B cell (primary cell): ENCODE measurements around the gene ADCY7. TPM values are rescaled to one million over a fixed set of nuclear protein-coding genes. Genes with fewer than 3 reads are reported as not detected.

Experiments used
- ATAC-seq: fragments of 200-7000 bp; cut with Tn5 transposase; one replicate; pipeline ENCODE4 v1.10.0; 2021; ENCODE audit warnings: low read depth, mild to moderate bottlenecking, moderate number of reproducible peaks, moderate library complexity
- CTCF ChIA-PET: fragments of 350-600 bp; sonication (Branson Sonifier 250); formaldehyde crosslinking; loops from one replicate; lab custom pipeline; 2021; ENCODE audit warnings: antibody characterized with exemption, inconsistent platforms; lab: Charles Lee
- POLR2A ChIA-PET: fragments of 350-600 bp; sonication (Branson Sonifier 250); formaldehyde crosslinking; loops from one replicate; lab custom pipeline; 2021; ENCODE audit warnings: antibody characterized with exemption; lab: Charles Lee
- DNase-seq: peaks from one replicate; pipeline ENCODE4 v3.0.0; 2013
- H2AFZ ChIP-seq: 2 replicates; pipeline ENCODE4 v1.6.1; 2012; ENCODE audit warnings: mild to moderate bottlenecking, low read depth, low read length; ENCODE audit not compliant: insufficient read depth, poor library complexity, severe bottlenecking
- H3K27ac ChIP-seq, 2 donors: 1 replicate in 1 of 2; 2 replicates in 1 of 2; pipeline ENCODE4 v1.5.1; 2012 to 2013; ENCODE audit warnings: low read length in 2 of 2, mild to moderate bottlenecking in 2 of 2, moderate library complexity in 1 of 2
- H3K27me3 ChIP-seq, 4 experiments: fragments of 200-600 bp in 1 of 4; sonication (generic) in 1 of 4; replicated peaks in 1 of 4; 1 replicate in 2 of 4; 2 replicates in 2 of 4; pipeline versions ENCODE4 v1.6.1 to v1.7.0; 2013 to 2016; ENCODE audit warnings: low read length in 3 of 4, mild to moderate bottlenecking in 2 of 4, mixed read lengths in 1 of 4, moderate library complexity in 1 of 4; ENCODE audit not compliant: insufficient read depth in 4 of 4, control insufficient read depth in 3 of 4; ENCODE audit errors: control extremely low read depth in 1 of 4
- H3K36me3 ChIP-seq, 2 experiments: replicated peaks in 1 of 2; 1 replicate in 1 of 2; 2 replicates in 1 of 2; pipeline versions ENCODE4 v1.6.1 to v1.7.1; 2013; ENCODE audit warnings: low read length in 1 of 2; ENCODE audit not compliant: insufficient read depth in 2 of 2, control insufficient read depth in 1 of 2; ENCODE audit errors: control extremely low read depth in 1 of 2, extremely low read depth in 1 of 2
- H3K4me1 ChIP-seq, 2 donors: fragments of 200-600 bp in 1 of 2; sonication (generic) in 1 of 2; 1 replicate in 1 of 2; 2 replicates in 1 of 2; pipeline versions ENCODE4 v1.5.1 to v1.6.1; 2013 to 2017; ENCODE audit warnings: low read length in 2 of 2; ENCODE audit not compliant: control insufficient read depth in 2 of 2, insufficient read depth in 2 of 2
- H3K4me2 ChIP-seq: replicated peaks from 2 replicates; pipeline ENCODE3; 2012; ENCODE audit warnings: mild to moderate bottlenecking, low read depth, low read length; ENCODE audit not compliant: poor library complexity, severe bottlenecking
- H3K4me3 ChIP-seq, 5 experiments: fragments of 200-600 bp in 1 of 5; sonication (generic) in 1 of 5; 1 replicate in 3 of 5; 2 replicates in 2 of 5; pipeline versions ENCODE4 v1.5.1 to v1.7.0; 2011 to 2016; ENCODE audit warnings: low read length in 4 of 5, mild to moderate bottlenecking in 4 of 5, low read depth in 2 of 5, control low read depth in 1 of 5, moderate library complexity in 1 of 5; ENCODE audit not compliant: insufficient read depth in 1 of 5; ENCODE audit errors: control extremely low read depth in 1 of 5, extremely low read depth in 1 of 5
- H3K79me2 ChIP-seq: fragments of 200-600 bp; sonication (generic); one replicate; pipeline ENCODE4 v1.6.0; 2016; ENCODE audit warnings: low read length; ENCODE audit not compliant: control insufficient read depth, insufficient read depth
- H3K9ac ChIP-seq: fragments of 200-600 bp; sonication (generic); 2 replicates; pipeline ENCODE4 v1.6.1; 2017; ENCODE audit warnings: mild to moderate bottlenecking, low read length, moderate library complexity
- H3K9me3 ChIP-seq, 3 donors: one replicate each; pipeline versions ENCODE4 v1.6.1 to v1.7.1; 2013; ENCODE audit warnings: low read length in 2 of 3; ENCODE audit not compliant: control insufficient read depth in 2 of 3, insufficient read depth in 1 of 3; ENCODE audit errors: control extremely low read depth in 1 of 3
- H4K20me1 ChIP-seq: 2 replicates; pipeline ENCODE4 v1.6.0; 2012; ENCODE audit warnings: mild to moderate bottlenecking, low read length; ENCODE audit not compliant: insufficient read depth, control insufficient read depth, poor library complexity, severe bottlenecking
- H3K27ac Mint-ChIP-seq: one replicate; pipeline ENCODE4 v1.8.0; 2021; ENCODE audit warnings: mixed read lengths
- H3K27me3 Mint-ChIP-seq: one replicate; pipeline ENCODE4 v1.8.0; 2021; ENCODE audit warnings: mixed read lengths
- H3K4me1 Mint-ChIP-seq: one replicate; pipeline ENCODE4 v1.8.0; 2021; ENCODE audit warnings: mixed read lengths
- H3K4me3 Mint-ChIP-seq: one replicate; pipeline ENCODE4 v1.8.0; 2021; ENCODE audit warnings: mixed read lengths
- H3K9me3 Mint-ChIP-seq: one replicate; pipeline ENCODE4 v1.8.0; 2022; ENCODE audit warnings: mixed read lengths; ENCODE audit not compliant: insufficient read depth
- EZH2 ChIP-seq: IDR thresholded peaks from 2 replicates; pipeline ENCODE4 v1.6.1; 2012; ENCODE audit warnings: borderline replicate concordance, low read depth, mild to moderate bottlenecking, moderate library complexity, low read length; ENCODE audit not compliant: insufficient read depth, poor library complexity, severe bottlenecking
- WGBS: methylation state at CpG from one replicate; pipeline ENCODE4 v1.1.5; 2013; ENCODE audit warnings: missing lambda C conversion rate; ENCODE audit not compliant: insufficient coverage; 5-methylcytosine and 5-hydroxymethylcytosine counted together
- intact Hi-C: fragments of 100-400 bp; cut with micrococcal nuclease; formaldehyde crosslinking; loops from one replicate; pipeline ENCODE4 v1.10.0; 2022
- polyA plus RNA-seq: library from polyadenylated mRNA; depleted of rRNA; stranded (reverse); fragments of >200 nt; gene quantifications from 2 replicates; pipeline ENCODE4 v1.2.3, GENCODE V29; 2012
- total RNA-seq, 2 donors: library from RNA; stranded (reverse); fragments of 120-200 nt in 1 of 2; gene quantifications; 1 replicate in 1 of 2; 2 replicates in 1 of 2; pipeline versions ENCODE4 v1.2.3 to v1.2.4, GENCODE V29; 2013 to 2022
- TF ChIP-seq, protein P1 (sequence below): fragments of 200-600 bp; IDR thresholded peaks from one replicate; pipeline ENCODE4 v1.8.0; 2022; ENCODE audit warnings: antibody characterized with exemption, mild to moderate bottlenecking

ADCY7 gene
- total and polyA plus RNA-seq, 2 donors (not counting 1 experiment from before 2014, with no cell fraction given): 78.4 to 207 TPM

DNA sequence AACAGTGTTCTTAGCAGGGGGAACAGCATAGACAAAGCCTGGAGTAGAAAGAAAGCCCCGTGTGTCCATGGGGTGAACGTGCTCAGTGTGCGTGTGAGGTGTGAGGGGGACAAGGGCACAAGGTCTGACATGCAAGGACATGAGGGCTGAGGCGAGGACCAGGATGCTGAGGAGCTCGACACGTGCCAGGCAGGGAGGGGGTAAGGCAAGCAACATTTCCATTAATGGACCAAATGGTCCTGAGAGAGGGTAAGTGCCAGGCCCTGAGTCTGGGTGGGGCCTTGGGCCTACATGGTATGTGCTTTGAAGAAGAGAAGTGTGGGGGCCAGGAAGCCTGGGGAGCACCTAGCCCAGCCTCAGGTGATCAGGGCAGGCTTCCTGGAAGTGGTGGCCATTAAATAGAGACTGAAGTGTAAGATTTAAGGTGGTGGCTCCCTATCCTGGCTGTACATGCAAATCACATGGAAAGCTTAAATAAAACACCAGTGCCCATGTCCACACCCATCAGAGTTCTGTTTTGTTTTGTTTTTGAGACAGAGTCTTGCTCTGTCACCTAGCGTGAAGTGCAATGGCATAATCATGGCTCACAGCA is 29.3 kb downstream of the ADCY7 start:
- CTCF ChIA-PET: interaction anchor here (0.6 to 1.9 kb wide), 3 partner anchors 14 to 61 kb away, joined by 3 to 5 read pairs (median 3); no protein-coding TSS in a partner anchor
- peak overlapping the region; percentile 50 for H3K27ac Mint-ChIP-seq

DNA sequence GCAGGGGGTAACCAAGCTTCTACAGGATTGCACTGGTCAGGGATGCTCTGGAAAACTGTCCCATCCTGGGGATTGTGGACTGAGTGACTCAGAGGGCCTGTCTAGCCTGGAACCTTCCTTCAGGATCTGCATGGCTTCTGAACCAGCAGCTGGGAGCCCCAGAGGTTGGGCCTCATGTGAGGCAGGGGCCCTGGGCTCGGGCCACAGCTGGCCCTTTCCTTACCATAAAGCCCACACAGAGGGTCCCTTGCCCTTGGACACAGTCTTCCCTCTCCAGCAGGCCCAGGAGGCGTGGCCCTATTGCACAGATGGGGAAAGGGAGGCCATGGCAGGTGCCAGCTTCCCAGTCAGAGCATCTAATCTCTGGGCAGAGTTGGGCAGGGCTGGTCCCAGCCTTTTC is 30.5 kb downstream of the ADCY7 start:
- intact Hi-C loops: no loop called here
- no peak for DNase-seq
- Histone ChIP-seq H3K4me1 (no peaks in the 10 kb centered on the region), H3K9ac (no peak overlapping the region), H4K20me1 (peaks cover 48% of the 10 kb centered on the region), H3K4me3 (no peak overlapping the region), H3K9me3 (peaks cover 0 to 3% (median 0%) of the 10 kb centered on the region in 3 donors), H3K27ac (peak overlapping the region in 1 of 2 donors; percentile 48), H3K79me2 (peaks cover 42% of the 10 kb centered on the region), H3K27me3 (no peaks in the 10 kb centered on the region), H3K4me2 (no peak overlapping the region), H2AFZ (no peak overlapping the region), H3K36me3 (peaks cover 3 to 92% of the 10 kb centered on the region in 2 experiments)
- Mint-ChIP-seq H3K9me3 (no peaks in the 10 kb centered on the region), H3K27ac (peak overlapping the region; percentile 6), H3K27me3 (no peaks in the 10 kb centered on the region), H3K4me3 (no peak overlapping the region), H3K4me1 (peaks cover 8% of the 10 kb centered on the region)
- no peak for ATAC-seq
- CTCF ChIA-PET: interaction anchor here (0.6 to 1.9 kb wide), 2 partner anchors 15 to 33 kb away, joined by 3 to 5 read pairs; no protein-coding TSS in a partner anchor
- WGBS: 82% methylated on average over 2 of the region's 2 CpGs
- TF ChIP-seq, protein P1, sequence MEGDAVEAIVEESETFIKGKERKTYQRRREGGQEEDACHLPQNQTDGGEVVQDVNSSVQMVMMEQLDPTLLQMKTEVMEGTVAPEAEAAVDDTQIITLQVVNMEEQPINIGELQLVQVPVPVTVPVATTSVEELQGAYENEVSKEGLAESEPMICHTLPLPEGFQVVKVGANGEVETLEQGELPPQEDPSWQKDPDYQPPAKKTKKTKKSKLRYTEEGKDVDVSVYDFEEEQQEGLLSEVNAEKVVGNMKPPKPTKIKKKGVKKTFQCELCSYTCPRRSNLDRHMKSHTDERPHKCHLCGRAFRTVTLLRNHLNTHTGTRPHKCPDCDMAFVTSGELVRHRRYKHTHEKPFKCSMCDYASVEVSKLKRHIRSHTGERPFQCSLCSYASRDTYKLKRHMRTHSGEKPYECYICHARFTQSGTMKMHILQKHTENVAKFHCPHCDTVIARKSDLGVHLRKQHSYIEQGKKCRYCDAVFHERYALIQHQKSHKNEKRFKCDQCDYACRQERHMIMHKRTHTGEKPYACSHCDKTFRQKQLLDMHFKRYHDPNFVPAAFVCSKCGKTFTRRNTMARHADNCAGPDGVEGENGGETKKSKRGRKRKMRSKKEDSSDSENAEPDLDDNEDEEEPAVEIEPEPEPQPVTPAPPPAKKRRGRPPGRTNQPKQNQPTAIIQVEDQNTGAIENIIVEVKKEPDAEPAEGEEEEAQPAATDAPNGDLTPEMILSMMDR: no peak
- no peak for TF ChIP-seq EZH2
- POLR2A ChIA-PET: no interaction called here

More for the DNA sequence above, 29.3 kb downstream of the ADCY7 start:
- H3K4me3 ChIP-seq: no peak overlapping the region
- no peak for TF ChIP-seq EZH2
- TF ChIP-seq, protein P1: no peak
- H3K4me3 Mint-ChIP-seq: no peak overlapping the region
- 98% methylated on average over 7 of the region's 7 CpGs for WGBS
- no peak overlapping the region for H3K9ac ChIP-seq
- POLR2A ChIA-PET: interaction anchor here (1.0 kb wide), 1 partner anchor 11 kb away, joined by 5 read pairs; no protein-coding TSS in a partner anchor
- H3K27me3 Mint-ChIP-seq: no peaks in the 10 kb centered on the region
- H4K20me1 ChIP-seq: peaks cover 57% of the 10 kb centered on the region
- H3K4me2 ChIP-seq: no peak overlapping the region
- no peak for DNase-seq
- ATAC-seq: no peak
- no peaks in the 10 kb centered on the region for H3K4me1 ChIP-seq
- intact Hi-C loops: no loop called here
- peaks cover 0 to 5% (median 0%) of the 10 kb centered on the region in 3 donors for H3K9me3 ChIP-seq
- H3K36me3 ChIP-seq: peaks cover 3 to 88% of the 10 kb centered on the region in 2 experiments
- H3K79me2 ChIP-seq: peaks cover 51% of the 10 kb centered on the region
- H3K9me3 Mint-ChIP-seq: no peaks in the 10 kb centered on the region
- H3K27ac ChIP-seq: no peak overlapping the region
- no peaks in the 10 kb centered on the region for H3K27me3 ChIP-seq
- peaks cover 8% of the 10 kb centered on the region for H3K4me1 Mint-ChIP-seq
- H2AFZ ChIP-seq: no peak overlapping the region
